RKO (cell line): ENCODE measurements around the gene MKRN2OS.

Experiments
- DNase-seq: peaks from one replicate; pipeline ENCODE4 v3.0.0-alpha.2; 2016; ENCODE audit warnings: low spot score

Gene MKRN2OS

GRCh38 chr3:12545473-12545791 lies at the start of gene MKRN2OS:
MKRN2OS (minus strand) TSS chr3:12545499; CDS start chr3:12545464, 35 bp downstream.
- DNase-seq, result no peak

- DNase-seq, result no peak
These were observed 48.2 kb upstream of the MKRN2OS start for GRCh38 chr3:12593473-12593872.

GRCh38 chr3:12591997-12592715 lies 46.9 kb upstream of the MKRN2OS start:
- DNase-seq, result no peak

- no peak for DNase-seq
These were observed 46.2 kb upstream of the MKRN2OS start for GRCh38 chr3:12591456-12591855.

- DNase-seq, result no peak
These were observed 44.8 kb upstream of the MKRN2OS start for GRCh38 chr3:12590096-12590495.

GRCh38 chr3:12588039-12589009 lies 43.0 kb upstream of the MKRN2OS start:
- DNase-seq, result peak; percentile 24

- no peak for DNase-seq
These were observed 41.1 kb upstream of the MKRN2OS start for GRCh38 chr3:12586403-12586802.

GRCh38 chr3:12585970-12586369 lies 40.7 kb upstream of the MKRN2OS start:
- no peak for DNase-seq

- no peak for DNase-seq
These were observed 39.9 kb upstream of the MKRN2OS start for GRCh38 chr3:12585181-12585580.

GRCh38 chr3:12584083-12584482 lies 38.8 kb upstream of the MKRN2OS start:
- DNase-seq, result no peak

GRCh38 chr3:12583280-12583679 lies 38.0 kb upstream of the MKRN2OS start:
- no peak for DNase-seq

GRCh38 chr3:12582730-12583129 lies 37.4 kb upstream of the MKRN2OS start:
- no peak for DNase-seq

GRCh38 chr3:12579905-12580304 lies 34.6 kb upstream of the MKRN2OS start:
- no peak for DNase-seq

GRCh38 chr3:12579456-12579855 lies 34.2 kb upstream of the MKRN2OS start:
- no peak for DNase-seq

- DNase-seq, result no peak
These were observed 33.4 kb upstream of the MKRN2OS start for GRCh38 chr3:12578742-12579141.

GRCh38 chr3:12577379-12577778 lies 32.1 kb upstream of the MKRN2OS start:
- DNase-seq, result no peak

GRCh38 chr3:12574661-12575060 lies 29.4 kb upstream of the MKRN2OS start:
- no peak for DNase-seq

- DNase-seq, result peak; percentile 21
These were observed 28.8 kb upstream of the MKRN2OS start for GRCh38 chr3:12574131-12574530.

GRCh38 chr3:12571986-12572385 lies 26.7 kb upstream of the MKRN2OS start:
- DNase-seq, result no peak

- DNase-seq, result no peak
These were observed 24.5 kb upstream of the MKRN2OS start for GRCh38 chr3:12569836-12570235.

- no peak for DNase-seq
These were observed 23.4 kb upstream of the MKRN2OS start for GRCh38 chr3:12568747-12569146.

- DNase-seq, result no peak
These were observed 21.7 kb upstream of the MKRN2OS start for GRCh38 chr3:12566976-12567375.

- DNase-seq, result no peak
These were observed 17.2 kb upstream of the MKRN2OS start for GRCh38 chr3:12562451-12562850.
